ENCODE data around the gene TFE3. TPM values are rescaled to one million over a fixed set of nuclear protein-coding genes. Genes with fewer than 3 reads are reported as not detected.
A peak's percentile ranks its signal among the peaks of the same experiment; 100 is the strongest.

Gene TFE3
- total and polyA plus RNA-seq, 11 donors: 12.1 to 61.2 (median 23.6) TPM

- peak in 3 of 4 donors; percentile 82 to 86 (median 83) for ATAC-seq
- DNase-seq: peak; percentile 35 to 74 (median 63)
- H3K36me3 ChIP-seq: no peaks in the 10 kb centered on the region
- TF ChIP-seq CTCF (IDR thresholded peaks at IDR 0.05) (no peak), POLR2A (IDR thresholded peaks at IDR 0.05) (no peak)
- peak overlapping the region; percentile 35 to 78 (median 62) for H3K4me3 ChIP-seq
- H3K4me1 ChIP-seq: peaks cover 0 to 3% (median 0%) of the 10 kb centered on the region in 12 donors
- no peaks in the 10 kb centered on the region for H3K27me3 ChIP-seq
- H3K27ac ChIP-seq: peak overlapping the region; percentile 31 to 88 (median 73)
- peaks cover 0 to 10% (median 0%) of the 10 kb centered on the region in 12 donors for H3K9me3 ChIP-seq
- intact Hi-C loops (cut with DNase I): loop anchor here in 1 of 10 donors (10.0 kb wide), 1 partner anchor 359 kb away; the partner anchor contains the start of gene SUV39H1
- 2 to 54% (median 14%) methylated on average over 40 to 77 of the region's 79 CpGs for WGBS, 4 donors
Observed at GRCh38 chrX:49053223-49054072, 10.3 kb upstream of the TFE3 start.

GRCh38 chrX:49043987-49044281 is 777 bp upstream of the TFE3 start:
- peak overlapping the region in 9 of 12 donors; percentile 13 to 43 (median 27) for H3K4me3 ChIP-seq
- H3K27me3 ChIP-seq: no peaks in the 10 kb centered on the region
- DNase-seq (no peak), ATAC-seq (no peak)
- peaks cover 0 to 31% (median 13%) of the 10 kb centered on the region in 12 donors for H3K4me1 ChIP-seq
- no peak for TF ChIP-seq POLR2A (IDR thresholded peaks at IDR 0.05)
- TF ChIP-seq CTCF (IDR thresholded peaks at IDR 0.05): no peak
- peak overlapping the region in 11 of 12 donors; percentile 55 to 82 (median 64) for H3K27ac ChIP-seq
- intact Hi-C loops (cut with DNase I): loop anchor here in 6 of 10 donors (1.0 to 10.0 kb wide), 7 partner anchors 42 to 127 kb away; partner anchors contain the start of genes GRIPAP1 (in 4 of the 6), OTUD5 (in 4 of the 6) and PIM2 (in 1 of the 6)
- H3K9me3 ChIP-seq: peaks cover 0 to 8% (median 0%) of the 10 kb centered on the region in 12 donors
- H3K36me3 ChIP-seq: peaks cover 0 to 7% (median 4%) of the 10 kb centered on the region in 9 donors
- WGBS, 4 donors: 14 to 36% (median 22%) methylated on average over 13 of the region's 13 CpGs

GRCh38 chrX:49042581-49043219 is 457 bp downstream of the TFE3 start:
- peak in 1 of 4 donors; percentile 1 for ATAC-seq
- intact Hi-C loops (cut with DNase I): loop anchor here in 6 of 10 donors (1.0 to 10.0 kb wide), 8 partner anchors 40 to 125 kb away; partner anchors contain the start of genes GRIPAP1 (in 4 of the 6), OTUD5 (in 4 of the 6) and PIM2 (in 1 of the 6)
- peak in 3 of 5 donors; percentile 18 to 32 (median 23) for DNase-seq

More at GRCh38 chrX:49042581-49043219, 457 bp downstream of the TFE3 start:
- no peaks in the 10 kb centered on the region for H3K27me3 ChIP-seq
- H3K4me3 ChIP-seq: peak overlapping the region; percentile 62 to 99 (median 85)
- H3K36me3 ChIP-seq: peaks cover 0 to 19% (median 16%) of the 10 kb centered on the region in 9 donors
- peaks cover 0 to 31% (median 13%) of the 10 kb centered on the region in 12 donors for H3K4me1 ChIP-seq
- TF ChIP-seq POLR2A (IDR thresholded peaks at IDR 0.05) (no peak), CTCF (IDR thresholded peaks at IDR 0.05) (no peak)
- peak overlapping the region; percentile 89 to 99 (median 96) for H3K27ac ChIP-seq
- 1 to 54% (median 15%) methylated on average over 14 to 29 of the region's 29 CpGs for WGBS, 4 donors
- peaks cover 0 to 8% (median 0%) of the 10 kb centered on the region in 12 donors for H3K9me3 ChIP-seq

All from heart left ventricle (tissue), 16 donors.